Vagina (tissue), 2 donors: ENCODE results near the gene ACAD8.

Source experiments
- POLR2A ChIP-seq, 2 donors: fragments of 450-650 bp; IDR thresholded peaks; one replicate each; pipeline ENCODE4 v1.6.1; 2017; ENCODE audit warnings: antibody characterized with exemption in 2 of 2, mild to moderate bottlenecking in 2 of 2, moderate library complexity in 2 of 2
- POLR2AphosphoS5 ChIP-seq, 2 donors: sonication (generic); formaldehyde crosslinking; IDR thresholded peaks; one replicate each; pipeline ENCODE4 v1.9.0; 2017; ENCODE audit warnings: antibody characterized with exemption in 2 of 2, mild to moderate bottlenecking in 2 of 2, low read depth in 1 of 2; ENCODE audit not compliant: insufficient read depth in 1 of 2
- TF ChIP-seq, protein P1 (sequence below), 3 experiments: fragments of 450-650 bp in 2 of 3; fragments of 200-600 bp in 1 of 3; sonication (generic) in 1 of 3; IDR thresholded peaks; one replicate each; pipeline ENCODE4 v1.5.1; 2017 to 2019; ENCODE audit warnings: antibody characterized with exemption in 3 of 3, mild to moderate bottlenecking in 2 of 3, moderate library complexity in 2 of 3

DNA sequence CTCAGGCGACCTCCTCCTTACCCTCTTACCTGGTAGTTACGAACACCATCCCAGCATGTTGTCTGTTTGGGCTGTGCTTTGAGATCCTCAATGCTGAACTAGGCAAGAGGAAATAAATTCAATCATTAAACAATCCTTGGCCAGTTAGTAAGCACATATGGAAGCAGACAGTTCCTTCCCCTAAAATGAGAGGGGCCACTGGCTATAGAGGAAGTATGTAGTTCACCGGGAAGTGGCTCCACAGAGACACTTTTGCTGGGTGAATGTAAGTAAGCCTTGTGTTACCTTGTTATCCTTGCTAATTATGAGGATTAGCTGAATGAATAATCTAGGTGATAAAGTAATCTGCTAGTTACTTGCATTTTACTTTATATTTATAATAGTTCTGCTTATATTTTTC is 3.1 kb upstream of the ACAD8 start:
- TF ChIP-seq, protein P1, sequence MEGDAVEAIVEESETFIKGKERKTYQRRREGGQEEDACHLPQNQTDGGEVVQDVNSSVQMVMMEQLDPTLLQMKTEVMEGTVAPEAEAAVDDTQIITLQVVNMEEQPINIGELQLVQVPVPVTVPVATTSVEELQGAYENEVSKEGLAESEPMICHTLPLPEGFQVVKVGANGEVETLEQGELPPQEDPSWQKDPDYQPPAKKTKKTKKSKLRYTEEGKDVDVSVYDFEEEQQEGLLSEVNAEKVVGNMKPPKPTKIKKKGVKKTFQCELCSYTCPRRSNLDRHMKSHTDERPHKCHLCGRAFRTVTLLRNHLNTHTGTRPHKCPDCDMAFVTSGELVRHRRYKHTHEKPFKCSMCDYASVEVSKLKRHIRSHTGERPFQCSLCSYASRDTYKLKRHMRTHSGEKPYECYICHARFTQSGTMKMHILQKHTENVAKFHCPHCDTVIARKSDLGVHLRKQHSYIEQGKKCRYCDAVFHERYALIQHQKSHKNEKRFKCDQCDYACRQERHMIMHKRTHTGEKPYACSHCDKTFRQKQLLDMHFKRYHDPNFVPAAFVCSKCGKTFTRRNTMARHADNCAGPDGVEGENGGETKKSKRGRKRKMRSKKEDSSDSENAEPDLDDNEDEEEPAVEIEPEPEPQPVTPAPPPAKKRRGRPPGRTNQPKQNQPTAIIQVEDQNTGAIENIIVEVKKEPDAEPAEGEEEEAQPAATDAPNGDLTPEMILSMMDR (IDR thresholded peaks at IDR 0.05), result no peak
- TF ChIP-seq POLR2AphosphoS5 (IDR thresholded peaks at IDR 0.05; ENCODE audit: insufficient read depth in 1 of 2, low read depth in 1 of 2) (no peak), POLR2A (IDR thresholded peaks at IDR 0.05) (no peak)
